GM19328 (cell line): Measurements from ENCODE around the gene CCDC136.

Experiments used
- ATAC-seq: cut with Tn5 transposase; IDR thresholded peaks from one replicate; pipeline ENCODE4 v1.9.1; 2021; ENCODE audit warnings: mild to moderate bottlenecking, moderate library complexity; ENCODE audit not compliant: unreplicated experiment

The CCDC136 gene

GRCh38 chr7:128791121-128791971, at the start of gene CCDC136:
Gene CCDC136, plus strand, starts transcription at chr7:128791968. Its CDS starts 444 bp downstream, at chr7:128792412.
- ATAC-seq: peak; percentile 81

GRCh38 chr7:128742206-128742605, 49.6 kb upstream of the CCDC136 start:
- ATAC-seq: no peak

- ATAC-seq: no peak
These were observed 48.5 kb upstream of the CCDC136 start for GRCh38 chr7:128743112-128743772.

GRCh38 chr7:128744366-128744905, 47.3 kb upstream of the CCDC136 start:
- ATAC-seq: no peak

GRCh38 chr7:128745706-128746105, 46.1 kb upstream of the CCDC136 start:
- no peak for ATAC-seq

- no peak for ATAC-seq
These were observed 44.3 kb upstream of the CCDC136 start for GRCh38 chr7:128747327-128748079.

- no peak for ATAC-seq
These were observed 39.5 kb upstream of the CCDC136 start for GRCh38 chr7:128752251-128752650.

- ATAC-seq: no peak
These were observed 36.5 kb upstream of the CCDC136 start for GRCh38 chr7:128755075-128755818.

GRCh38 chr7:128755819-128756476, 35.8 kb upstream of the CCDC136 start:
- ATAC-seq: no peak

GRCh38 chr7:128757203-128757602, 34.6 kb upstream of the CCDC136 start:
- ATAC-seq: no peak

GRCh38 chr7:128758553-128758952, 33.2 kb upstream of the CCDC136 start:
- no peak for ATAC-seq

GRCh38 chr7:128759242-128759641, 32.5 kb upstream of the CCDC136 start:
- ATAC-seq: no peak

GRCh38 chr7:128763541-128763940, 28.2 kb upstream of the CCDC136 start:
- ATAC-seq: no peak

GRCh38 chr7:128767475-128768110, 24.2 kb upstream of the CCDC136 start:
- ATAC-seq: no peak

GRCh38 chr7:128770233-128770632, 21.5 kb upstream of the CCDC136 start:
- ATAC-seq: no peak

GRCh38 chr7:128773604-128774003, 18.2 kb upstream of the CCDC136 start:
- no peak for ATAC-seq

- ATAC-seq: no peak
These were observed 17.6 kb upstream of the CCDC136 start for GRCh38 chr7:128774029-128774689.

GRCh38 chr7:128774921-128775320, 16.8 kb upstream of the CCDC136 start:
- no peak for ATAC-seq
